GM19238 (cell line): ENCODE data around the gene ANKAR.
"Not testable (repeated sequence)": the region's sequence is repeated elsewhere in the genome, so short reads cannot be mapped to it uniquely, and the experiment has no call there.

Source experiments
- DNase-seq: peaks from one replicate; pipeline ENCODE4 v3.0.0; 2011; ENCODE audit warnings: low spot score; ENCODE audit not compliant: insufficient read length

ANKAR gene

DNA sequence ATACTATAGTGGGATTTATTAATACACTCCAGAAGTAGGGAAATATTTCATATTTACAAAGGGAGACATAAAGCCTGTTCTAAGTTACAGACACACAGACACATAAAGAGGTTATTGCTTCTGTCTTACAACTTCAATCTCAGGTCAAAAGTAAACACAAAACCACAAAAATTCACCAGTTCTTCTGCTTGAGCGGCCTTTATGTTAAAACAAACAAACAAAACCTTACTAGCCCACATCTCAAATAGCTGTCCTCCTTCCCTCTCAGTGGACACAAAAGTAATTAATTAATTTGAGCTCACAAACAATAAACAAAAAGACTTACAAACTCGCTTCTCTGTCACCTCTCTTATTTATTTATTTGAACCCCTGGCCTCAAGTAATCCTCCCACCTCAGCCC, 14.7 kb upstream of the ANKAR start:
- DNase-seq, result no peak

DNA sequence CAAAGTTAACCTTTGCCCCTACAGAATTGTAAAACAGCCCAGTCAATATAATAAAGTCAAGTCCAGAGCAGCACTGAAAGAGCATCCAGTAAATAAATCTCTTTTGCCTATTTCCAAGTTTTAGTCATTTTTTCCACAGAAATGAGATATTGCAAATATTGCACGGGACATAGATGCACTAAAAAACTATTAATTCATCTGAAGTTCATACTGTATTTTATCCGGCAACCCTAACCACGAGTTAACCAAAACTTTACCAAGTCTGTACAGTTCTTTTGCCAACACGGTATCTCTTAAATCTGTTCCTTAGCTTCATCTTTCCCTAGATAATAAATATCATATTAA, 13.7 kb upstream of the ANKAR start:
- DNase-seq, result no peak

DNA sequence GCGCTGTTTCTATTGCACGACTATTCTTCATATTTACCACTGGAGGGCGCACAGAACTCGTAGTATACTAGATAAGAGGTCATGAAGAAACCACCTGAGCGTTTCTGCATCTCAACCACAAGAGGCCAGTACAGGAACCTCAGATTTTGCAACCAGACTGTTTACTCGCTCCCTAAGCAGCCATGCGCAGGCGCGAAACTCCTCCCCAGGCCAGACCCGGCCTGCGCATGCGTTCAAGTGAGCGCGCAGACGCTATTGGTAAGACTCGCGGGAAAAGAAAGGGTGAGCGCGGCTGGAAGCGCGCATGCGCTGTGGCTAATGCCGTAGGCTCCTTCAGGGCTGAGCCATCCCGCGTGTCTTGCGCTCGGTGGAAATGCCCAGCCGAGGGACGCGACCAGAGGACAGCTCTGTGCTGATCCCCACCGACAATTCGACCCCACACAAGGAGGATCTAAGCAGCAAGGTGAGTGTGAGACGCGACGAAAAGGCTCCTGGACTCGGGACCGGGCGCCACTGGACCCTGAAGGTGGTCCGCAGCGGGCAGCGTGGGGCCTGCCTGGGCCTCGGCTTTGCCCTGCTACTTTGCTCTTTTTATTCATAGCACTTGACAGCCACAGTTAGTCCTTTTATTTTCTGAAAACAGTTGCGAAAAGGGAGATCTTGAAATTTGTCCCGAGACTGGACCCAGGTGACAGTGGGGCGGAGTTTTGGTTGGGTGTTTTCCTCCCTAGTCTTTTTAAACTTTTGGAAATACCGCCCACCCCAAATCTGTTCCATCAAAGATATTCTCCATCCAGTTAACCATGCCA, 13.1 kb upstream of the ANKAR start, which contains the start of gene ASNSD1:
ASNSD1 (plus strand) TSS at position 312 of the 809 bp plus-strand sequence. CDS start 4,674 bp downstream, outside the sequence.
- peak; percentile 83 for DNase-seq

DNA sequence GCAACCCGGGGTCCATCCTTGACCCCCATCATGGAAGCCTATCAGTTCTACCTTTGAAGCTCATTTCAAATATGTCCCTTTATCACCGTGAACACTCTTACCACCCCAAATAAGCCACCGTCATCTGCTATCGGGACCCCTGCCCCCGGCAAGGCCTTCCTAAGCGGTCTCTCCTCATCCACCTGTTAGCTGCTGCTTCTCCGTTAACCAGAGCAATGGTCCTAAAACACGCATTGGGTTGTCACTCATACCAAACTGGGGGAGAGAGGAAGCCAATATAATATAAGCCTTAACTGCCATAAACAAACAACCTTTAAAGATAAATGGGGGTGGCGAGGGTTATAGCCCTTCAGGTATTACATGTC, 12.5 kb upstream of the ANKAR start:
- no peak for DNase-seq

DNA sequence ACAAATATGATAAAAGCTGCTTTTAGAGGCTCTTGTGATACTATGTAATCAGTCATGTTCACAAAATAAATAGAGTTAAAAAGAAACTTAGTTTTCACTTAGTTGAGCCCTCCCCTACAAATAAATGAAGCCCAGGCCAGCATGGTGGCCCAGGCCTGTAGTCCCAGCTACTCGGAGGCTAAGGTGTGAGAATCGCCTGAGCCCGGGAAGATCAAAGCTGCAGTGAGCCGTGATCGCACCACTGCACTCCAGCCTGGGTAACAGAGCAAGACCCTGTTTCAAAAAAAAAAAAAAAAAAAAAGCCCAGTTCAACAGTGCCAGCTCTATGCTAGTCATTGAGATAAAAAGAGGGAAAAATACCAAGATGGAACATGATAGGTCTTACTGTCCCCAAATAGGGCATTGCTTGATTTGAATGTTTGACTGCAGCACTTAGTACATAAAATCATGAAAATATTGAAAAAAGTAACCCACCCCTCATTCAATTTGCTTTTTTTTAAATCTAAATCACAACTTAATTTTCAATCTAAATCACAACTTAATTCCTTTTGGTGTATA, 11.7 kb upstream of the ANKAR start:
- DNase-seq, result no peak

DNA sequence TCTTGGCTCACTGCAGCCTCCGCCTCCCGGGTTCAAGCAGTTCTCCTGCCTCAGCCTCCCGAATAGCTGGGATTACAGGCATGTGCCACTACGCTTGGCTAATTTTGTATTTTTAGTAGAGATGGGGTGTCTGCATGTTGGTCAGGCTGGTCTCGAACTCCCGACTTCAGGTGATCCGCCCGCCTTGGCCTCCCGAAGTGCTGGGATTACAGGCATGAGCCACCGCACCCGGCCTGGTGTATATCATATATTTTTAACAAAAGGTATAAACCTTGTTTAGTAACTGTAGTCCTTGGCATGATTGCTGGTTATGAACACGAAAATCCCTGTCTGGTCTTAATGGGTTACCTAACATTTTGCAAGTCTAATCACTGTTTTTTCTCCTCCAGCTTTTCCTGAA, 11.2 kb upstream of the ANKAR start:
- not testable (repeated sequence) for DNase-seq

DNA sequence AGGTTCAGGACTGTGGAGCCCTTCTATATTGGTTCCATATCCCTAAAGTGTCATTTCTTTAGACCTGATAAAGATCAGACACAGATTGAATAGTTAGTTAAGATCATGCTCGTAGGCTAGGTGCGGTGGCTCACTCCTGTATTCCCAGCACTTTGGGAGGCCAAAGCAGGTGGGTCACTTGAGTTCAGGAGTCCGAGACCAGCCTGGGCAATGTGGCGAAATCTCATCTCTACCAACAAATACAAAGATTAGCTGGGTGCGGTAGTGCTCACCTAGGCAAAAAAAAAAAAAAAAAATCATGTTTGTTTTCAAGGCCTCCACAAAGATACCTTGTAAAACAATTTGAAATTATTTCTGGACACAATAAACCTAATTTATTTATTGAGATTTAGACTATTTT, 4.6 kb upstream of the ANKAR start:
- DNase-seq, result no peak

DNA sequence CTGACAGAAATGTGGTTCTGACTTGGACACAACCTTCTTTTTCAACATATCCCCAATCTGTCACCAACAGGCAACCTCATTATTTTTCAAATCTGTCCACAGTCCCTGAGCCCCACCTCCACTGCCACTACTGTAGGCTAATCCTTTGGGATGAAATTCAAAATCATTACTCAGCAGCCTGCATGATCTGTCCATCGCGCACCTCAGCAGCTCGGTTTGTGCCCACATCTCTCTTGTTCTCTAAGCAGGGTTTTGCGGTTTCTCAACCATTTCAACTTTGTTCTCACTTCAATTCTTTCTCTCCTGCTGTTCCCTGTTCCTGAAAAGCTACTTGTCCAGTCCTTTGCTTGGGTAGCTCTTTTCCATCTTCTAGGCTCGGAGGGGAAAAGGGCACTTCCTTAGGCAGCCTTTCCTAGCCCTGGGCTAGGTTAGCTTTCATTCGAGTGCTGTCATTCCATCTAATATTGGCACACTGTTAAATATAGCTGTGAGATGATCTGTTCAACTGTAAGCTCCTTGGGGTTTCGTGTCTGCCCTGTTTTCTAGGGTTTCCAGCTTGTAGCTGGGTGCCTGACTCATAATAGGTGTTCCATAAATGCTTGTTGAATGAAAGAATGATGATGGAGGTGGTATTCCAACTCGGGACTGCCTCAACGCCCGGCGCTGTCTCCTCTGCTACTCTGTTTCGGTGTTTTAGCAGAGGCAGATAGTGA, 653 bp upstream of the ANKAR start:
- DNase-seq, result no peak

DNA sequence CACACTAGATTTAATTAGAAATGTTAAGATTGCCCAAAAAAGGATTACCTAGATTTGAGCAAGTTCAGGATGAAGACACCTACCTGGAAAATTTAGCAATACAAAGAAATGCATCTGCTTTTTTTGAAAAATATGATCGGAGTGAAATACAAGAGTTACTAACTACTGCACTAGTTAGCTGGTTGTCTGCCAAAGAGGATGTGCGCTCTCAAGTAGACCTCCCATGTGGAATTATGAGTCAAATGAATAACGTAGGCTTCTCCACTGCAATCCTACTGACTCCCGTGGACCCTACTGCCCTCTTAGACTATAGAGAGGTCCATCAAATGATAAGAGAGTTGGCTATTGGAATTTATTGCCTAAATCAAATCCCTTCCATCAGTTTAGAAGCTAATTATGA, 2.0 kb downstream of the ANKAR start:
- no peak for DNase-seq

DNA sequence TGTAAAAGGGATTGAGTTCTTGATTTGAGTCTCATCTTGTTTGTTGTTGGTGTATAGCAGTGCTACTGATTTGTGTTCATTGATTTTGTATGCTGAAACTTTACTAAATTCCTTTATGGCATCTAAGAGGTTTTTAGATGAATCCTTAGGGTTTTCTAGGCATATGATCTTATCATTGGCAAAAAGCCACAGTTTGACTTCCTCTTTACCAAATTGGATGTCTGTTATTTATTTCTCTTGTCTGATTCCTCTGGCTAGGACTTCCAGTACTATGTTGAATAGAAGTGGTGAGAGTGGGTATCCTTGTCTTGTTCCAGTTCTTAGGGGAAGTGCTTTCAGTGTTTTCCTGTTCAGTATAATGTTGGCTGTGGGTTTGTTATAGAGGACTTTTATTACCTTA, 4.8 kb downstream of the ANKAR start:
- DNase-seq, result no peak

DNA sequence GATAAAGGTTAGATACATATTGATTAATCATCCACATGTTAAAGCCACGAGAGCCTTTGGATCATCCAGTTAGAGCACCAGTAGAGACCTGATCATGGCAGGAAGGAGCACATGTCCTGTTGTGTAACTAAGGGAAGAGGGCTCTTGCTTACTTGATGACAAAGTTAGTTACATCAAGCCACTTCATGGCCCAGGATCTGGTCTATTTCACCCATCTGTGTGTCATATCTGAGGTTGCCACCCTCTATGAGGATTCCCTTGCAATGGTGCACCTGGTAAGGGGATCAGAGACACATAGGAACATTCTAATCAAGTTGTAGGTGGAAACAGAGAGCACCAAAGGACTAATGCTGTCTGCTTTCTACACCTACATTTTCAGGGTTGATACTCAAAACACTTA, 6.7 kb downstream of the ANKAR start:
- no peak for DNase-seq

DNA sequence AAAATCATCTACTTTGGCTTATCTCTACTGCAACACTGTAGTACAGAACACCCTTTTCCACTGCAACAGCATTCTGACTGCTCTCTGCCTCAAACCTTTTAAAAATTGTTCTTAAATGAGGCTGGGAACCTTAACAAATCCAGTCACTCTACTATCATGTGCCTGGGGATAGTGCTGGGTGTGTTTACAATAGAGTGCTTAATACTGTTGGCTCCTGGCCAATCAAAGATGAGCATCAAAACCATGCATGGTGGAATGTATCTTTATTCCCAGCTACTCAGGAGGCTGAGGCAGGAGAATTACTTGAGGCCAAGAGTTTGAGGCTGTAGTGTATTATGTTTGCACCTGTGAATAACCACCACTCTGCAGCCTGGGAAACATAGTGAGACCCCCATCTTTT, 7.4 kb downstream of the ANKAR start:
- DNase-seq, result no peak

DNA sequence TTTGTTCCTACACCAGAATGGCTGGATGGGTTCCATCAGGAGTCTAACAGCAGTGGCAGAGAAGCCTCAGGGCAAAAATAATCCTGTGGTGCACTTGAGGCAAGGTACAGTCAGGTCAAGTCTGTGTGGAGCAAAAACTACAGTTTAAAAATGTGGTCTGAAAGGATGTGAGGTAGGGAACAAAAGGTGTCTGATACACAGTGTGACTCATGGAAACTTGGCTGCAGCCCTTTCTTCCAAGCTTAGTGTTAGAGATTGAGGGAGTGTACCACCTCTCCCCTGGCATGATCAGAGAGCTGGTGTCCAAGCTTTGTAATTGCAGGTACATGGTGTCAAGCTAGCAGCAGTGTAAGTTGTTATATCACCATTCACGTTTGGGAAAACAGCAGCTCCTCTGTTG, 8.9 kb downstream of the ANKAR start:
- DNase-seq, result no peak

DNA sequence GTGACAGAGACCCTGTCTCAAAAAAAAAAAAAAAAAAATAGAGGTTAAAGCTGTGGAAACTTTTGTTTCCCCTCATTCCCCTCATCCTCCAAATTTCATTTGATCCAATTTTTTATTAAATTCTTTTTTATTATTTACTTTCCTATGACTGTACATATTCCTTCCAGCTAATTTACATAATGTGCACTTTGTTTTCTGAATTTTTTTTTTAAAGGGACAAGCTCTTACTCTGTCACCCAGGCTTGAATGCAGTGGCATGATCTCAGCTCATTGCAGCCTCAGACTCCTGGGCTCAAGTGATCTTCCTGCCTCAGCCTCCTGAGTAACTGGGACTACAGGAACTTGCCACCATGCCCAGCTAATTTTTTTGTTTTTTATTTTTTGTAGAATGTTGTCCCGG, 10.3 kb downstream of the ANKAR start:
- no peak for DNase-seq

DNA sequence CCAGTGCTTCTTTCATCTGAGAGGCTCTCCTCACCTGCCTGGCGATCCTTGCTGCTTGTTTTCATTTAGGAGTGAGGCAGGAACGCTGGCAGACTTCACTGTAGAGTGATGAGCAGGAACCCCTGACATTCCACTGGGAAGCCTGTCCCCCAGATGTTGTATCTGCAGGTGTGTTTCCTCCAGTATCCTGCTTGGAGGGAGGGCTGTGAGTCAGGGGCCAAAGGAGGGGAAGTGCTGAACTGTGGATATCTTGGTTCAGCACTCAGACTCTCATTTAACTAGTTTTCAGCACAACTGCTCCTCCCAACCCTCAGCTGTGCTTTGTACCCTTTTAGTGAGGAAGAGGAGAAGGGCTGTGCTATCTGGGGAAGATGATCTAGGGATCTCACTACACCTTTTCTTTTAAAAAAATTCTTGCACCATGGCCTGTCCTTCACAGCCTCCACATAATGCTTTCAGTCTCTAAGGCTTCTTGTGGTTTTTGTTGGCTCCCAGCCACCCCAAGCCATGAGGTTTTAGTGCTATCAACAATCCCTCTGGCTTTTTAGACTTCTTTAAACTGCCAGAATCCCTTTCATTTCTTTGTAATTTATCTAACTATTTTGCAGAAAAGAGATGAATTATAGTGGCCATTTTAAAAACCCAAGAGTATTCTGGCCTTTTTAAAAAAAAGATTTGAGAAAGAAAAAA, 11.2 kb downstream of the ANKAR start:
- DNase-seq, result no peak

DNA sequence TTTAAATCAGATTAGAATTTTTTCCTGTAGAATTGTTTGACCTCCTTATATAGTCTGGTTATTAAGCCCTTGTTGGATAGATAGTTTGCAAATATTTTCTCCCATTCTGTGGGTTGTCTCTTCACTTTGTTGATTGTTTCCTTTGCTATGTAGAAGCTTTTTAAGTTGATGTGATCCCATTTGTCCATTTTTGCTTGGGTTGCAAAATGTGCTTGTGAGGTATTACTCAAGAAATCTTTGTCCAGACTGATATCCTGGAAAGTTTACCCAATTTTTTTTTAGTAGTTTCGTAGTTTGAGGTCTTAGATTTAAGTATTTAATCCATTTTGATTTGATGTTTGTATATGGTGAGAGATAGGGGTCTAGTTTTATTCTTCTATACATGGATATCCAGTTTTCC, 13.3 kb downstream of the ANKAR start:
- not testable (repeated sequence) for DNase-seq

DNA sequence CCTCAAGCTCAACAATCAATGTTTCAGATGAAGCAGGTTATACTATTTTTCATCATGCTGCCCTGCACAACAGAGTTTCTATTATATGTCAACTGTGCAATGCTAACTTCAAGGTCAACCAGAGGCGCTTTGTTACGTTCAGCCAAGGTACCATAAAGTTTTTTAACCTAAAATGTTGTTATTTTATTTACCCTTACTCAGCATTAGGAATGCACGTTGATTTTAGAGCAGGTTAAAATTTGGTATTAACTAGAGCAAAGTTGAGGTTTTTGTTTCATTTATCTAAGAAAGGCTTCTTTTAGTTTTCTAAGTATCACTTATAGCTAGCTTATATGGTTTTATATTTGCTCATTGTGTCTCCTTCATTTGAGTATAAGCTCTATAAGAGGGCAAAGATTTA, 21.8 kb downstream of the ANKAR start:
- no peak for DNase-seq

DNA sequence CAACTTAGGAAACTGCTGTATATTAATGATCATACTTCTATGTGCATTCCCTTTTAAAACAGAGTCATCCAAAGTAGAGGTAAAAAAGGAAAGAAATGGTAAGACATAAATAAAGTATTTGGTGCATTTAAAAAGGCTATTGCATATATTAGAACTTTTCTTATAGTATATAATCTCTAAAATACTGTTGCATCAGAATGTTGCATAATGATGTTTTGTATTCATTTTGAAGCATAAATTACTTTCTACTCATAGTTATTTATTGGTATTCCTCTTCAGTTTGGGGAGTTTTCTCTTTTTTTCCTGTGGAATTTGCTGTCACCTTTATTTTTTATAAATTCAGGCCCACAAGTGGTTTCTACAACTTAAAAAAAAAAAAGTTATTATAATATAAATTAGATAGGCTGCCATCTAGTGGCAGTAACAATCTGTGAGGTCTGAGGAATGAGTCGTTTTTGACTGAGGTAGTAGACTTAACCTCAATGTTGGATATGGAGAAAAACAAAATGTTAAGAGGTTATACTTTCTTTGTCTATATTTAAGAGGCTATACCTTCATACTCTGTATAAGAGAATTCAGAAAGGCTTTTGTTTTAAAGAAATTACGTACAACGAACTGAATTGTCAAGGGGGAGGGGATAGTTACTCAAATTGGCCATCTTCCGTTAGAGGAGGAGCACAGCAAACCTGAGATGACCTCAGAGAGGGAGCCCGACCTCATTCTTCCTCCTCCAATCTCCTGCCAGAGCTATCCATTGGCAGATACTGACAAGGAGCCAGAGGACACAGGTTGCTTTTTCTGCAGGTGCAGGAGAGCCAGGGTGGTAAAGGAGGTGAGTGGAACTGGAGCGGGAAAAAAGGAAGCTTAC, 23.8 kb downstream of the ANKAR start:
- DNase-seq, result no peak

DNA sequence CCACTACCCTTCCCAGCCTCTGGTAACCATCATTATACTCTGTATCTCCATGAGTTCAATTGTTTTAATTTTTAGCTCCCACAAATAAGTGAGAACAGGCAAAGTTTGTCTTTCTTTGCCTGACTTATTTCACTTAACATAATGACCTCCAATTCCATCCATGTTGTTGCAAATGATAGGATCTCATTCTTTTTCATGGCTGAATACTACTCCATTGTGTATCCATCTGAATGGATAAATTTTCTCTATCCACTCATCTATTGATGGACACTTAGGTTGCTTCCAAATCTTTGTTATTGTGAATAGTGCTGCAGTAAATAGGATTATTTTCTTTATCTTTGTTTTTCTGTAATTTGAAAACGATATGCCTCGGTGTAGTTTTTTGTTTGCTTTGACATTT, 26.2 kb downstream of the ANKAR start:
- DNase-seq, result no peak

DNA sequence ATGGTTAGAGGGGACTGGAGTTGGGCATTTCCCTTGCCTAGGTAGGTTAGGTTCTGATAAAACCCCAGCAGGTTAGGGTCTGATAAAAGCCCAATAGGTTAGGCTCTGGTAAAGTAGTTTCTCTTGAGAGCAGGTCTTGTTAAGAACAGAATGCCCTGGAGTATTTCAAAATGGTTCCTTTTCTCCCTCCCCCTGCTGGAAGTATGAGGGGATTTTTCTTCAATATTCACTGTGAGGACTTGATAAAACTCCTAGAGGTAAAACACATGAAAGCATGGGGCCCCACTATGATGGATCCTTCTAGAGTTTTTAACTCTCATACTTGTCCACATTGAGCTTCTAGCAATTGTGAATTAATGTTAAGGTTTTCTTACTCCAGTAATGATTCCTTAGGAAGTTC, 27.6 kb downstream of the ANKAR start:
- no peak for DNase-seq

DNA sequence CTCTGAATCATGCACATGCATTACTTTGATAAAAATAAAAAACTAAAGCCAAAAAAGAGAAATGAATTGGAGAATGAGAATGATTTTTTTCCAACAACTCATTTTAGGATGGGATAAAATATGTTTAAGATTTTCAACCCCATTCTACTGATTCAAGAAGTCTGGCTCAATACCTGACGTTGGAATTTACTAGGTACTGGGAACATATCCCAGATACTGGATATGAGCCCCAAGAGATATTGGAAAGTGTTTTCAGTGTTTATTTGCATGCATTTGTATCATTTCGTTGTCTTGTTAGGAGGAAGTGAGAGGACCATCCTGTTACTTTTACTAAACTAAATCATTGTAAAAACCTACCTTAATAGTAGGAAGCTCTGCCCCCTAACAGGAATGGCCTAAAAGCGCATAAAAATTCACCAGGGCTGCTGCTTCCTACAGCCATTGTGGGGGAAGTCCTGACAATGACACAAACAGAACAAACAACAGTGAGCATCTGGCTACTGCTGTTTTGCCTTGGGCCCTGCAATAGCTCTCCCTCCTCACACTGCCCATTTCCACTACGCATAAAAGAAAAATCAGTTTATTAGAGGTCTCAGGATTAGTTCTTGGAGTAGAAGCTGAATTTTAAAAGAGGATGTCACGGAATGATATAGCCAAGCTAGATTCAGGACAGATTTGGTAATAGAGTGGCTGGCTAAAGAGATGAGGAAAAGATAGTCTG, 35.2 kb downstream of the ANKAR start:
- DNase-seq, result no peak
